AG04450 (cell line): ENCODE data around the gene ABCF2. TPM values are rescaled to one million over a fixed set of nuclear protein-coding genes. Genes with fewer than 3 reads are reported as not detected.

Source experiments
- CTCF ChIA-PET: fragments of 300-600, 350-600 bp; formaldehyde crosslinking; extraction: SDS; loops from one replicate; lab custom pipeline; 2022; ENCODE audit warnings: antibody characterized with exemption, inconsistent platforms; lab: Charles Lee
- POLR2A ChIA-PET: fragments of 350-600 bp; formaldehyde crosslinking; extraction: SDS; loops from one replicate; lab custom pipeline; 2021; ENCODE audit warnings: antibody characterized with exemption, inconsistent platforms; lab: Yijun Ruan, JAX
- DNase-seq: peaks from one replicate; pipeline ENCODE4 v3.0.0-alpha.2; 2011; ENCODE audit warnings: low read depth, low spot score
- H3K27ac ChIP-seq: one replicate; pipeline ENCODE4 v1.5.1; 2012; ENCODE audit warnings: low read depth, low read length, control low read depth
- H3K27me3 ChIP-seq: one replicate; pipeline ENCODE4 v1.6.0; 2012; ENCODE audit warnings: low read length; ENCODE audit not compliant: control insufficient read depth, insufficient read depth
- H3K4me3 ChIP-seq: 2 replicates; pipeline ENCODE4 v1.5.1; 2011; ENCODE audit warnings: mild to moderate bottlenecking, low read depth, low read length, control low read depth
- H3K9me3 ChIP-seq: 2 replicates; pipeline ENCODE4 v1.5.1; 2012; ENCODE audit warnings: low read length; ENCODE audit not compliant: control insufficient read depth, insufficient read depth
- polyA plus RNA-seq: library from polyadenylated mRNA; depleted of rRNA; stranded (reverse); fragments of >200 nt; gene quantifications from 2 replicates; pipeline ENCODE4 v1.2.3, GENCODE V29; 2011
- TF ChIP-seq, protein P1 (sequence below): IDR thresholded peaks from 2 replicates; pipeline ENCODE4 v1.5.1; 2011; ENCODE audit warnings: low read depth, low read length, control low read depth, inconsistent platforms

ABCF2 gene
- polyA plus RNA-seq, 1 experiment: 31.0 TPM

DNA sequence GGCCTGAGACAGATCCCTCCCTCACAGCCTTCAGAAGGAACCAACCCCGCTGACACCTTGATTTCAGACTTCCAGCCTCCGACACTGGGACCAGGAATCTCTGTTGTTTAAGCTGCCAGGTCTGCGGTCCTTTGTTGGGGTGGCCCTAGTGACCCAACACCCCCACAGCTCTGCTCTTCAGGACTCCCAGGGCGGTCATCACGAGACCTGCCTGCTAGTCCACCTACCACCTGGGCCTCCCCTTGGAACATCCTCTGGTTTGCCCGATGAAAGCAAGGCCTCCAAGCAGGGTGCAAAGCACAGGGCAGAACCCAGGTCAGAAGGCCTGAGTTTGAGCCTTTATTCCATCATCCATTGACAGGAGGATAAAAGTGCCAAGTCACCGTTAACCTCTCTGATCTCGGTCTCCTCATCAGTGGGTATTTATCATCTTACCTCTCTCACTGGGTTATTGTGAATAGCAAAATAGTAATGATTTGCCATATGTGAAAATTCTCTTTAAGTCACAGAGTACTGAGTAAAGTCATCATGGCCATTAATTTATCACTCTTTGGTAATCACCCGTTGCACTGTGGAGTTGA is 38.4 kb upstream of the ABCF2 start:
- Histone ChIP-seq H3K27me3 (peaks cover 44% of the 10 kb centered on the region), H3K4me3 (no peak overlapping the region), H3K27ac (no peak overlapping the region), H3K9me3 (no peaks in the 10 kb centered on the region)
- TF ChIP-seq, protein P1, sequence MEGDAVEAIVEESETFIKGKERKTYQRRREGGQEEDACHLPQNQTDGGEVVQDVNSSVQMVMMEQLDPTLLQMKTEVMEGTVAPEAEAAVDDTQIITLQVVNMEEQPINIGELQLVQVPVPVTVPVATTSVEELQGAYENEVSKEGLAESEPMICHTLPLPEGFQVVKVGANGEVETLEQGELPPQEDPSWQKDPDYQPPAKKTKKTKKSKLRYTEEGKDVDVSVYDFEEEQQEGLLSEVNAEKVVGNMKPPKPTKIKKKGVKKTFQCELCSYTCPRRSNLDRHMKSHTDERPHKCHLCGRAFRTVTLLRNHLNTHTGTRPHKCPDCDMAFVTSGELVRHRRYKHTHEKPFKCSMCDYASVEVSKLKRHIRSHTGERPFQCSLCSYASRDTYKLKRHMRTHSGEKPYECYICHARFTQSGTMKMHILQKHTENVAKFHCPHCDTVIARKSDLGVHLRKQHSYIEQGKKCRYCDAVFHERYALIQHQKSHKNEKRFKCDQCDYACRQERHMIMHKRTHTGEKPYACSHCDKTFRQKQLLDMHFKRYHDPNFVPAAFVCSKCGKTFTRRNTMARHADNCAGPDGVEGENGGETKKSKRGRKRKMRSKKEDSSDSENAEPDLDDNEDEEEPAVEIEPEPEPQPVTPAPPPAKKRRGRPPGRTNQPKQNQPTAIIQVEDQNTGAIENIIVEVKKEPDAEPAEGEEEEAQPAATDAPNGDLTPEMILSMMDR: no peak
- ChIA-PET POLR2A (interaction anchor here (0.7 kb wide), 1 partner anchor 33 kb away, joined by 3 read pairs; no protein-coding TSS in a partner anchor), CTCF (no interaction called here)
- no peak for DNase-seq

DNA sequence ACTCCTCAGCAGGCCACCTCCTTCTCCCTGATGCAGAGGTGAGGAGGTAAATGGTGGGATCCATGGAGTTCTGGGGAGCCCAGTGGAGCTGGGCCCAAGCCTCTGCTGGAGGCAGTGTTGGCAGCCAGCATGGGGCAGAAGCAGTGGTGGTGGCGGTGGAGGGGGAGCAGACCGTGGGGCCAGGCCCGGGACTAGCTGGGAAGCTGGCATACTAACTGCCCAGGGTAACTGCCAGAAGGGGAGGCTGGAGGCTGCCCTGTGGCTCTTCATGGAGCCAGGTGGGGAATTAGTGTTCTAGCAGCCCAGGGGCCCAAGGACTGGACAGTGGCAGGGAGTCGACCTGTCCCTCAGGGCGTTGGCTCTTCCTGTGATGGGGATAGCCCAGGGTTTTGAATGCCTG is 37.6 kb upstream of the ABCF2 start:
- Histone ChIP-seq H3K27ac (no peak overlapping the region), H3K4me3 (no peak overlapping the region), H3K9me3 (no peaks in the 10 kb centered on the region), H3K27me3 (peaks cover 50% of the 10 kb centered on the region)
- no peak for DNase-seq
- TF ChIP-seq, protein P1: no peak
- ChIA-PET CTCF (no interaction called here), POLR2A (interaction anchor here (0.5 to 0.7 kb wide), 2 partner anchors 16 to 112 kb away, joined by 4 read pairs; no protein-coding TSS in a partner anchor)

DNA sequence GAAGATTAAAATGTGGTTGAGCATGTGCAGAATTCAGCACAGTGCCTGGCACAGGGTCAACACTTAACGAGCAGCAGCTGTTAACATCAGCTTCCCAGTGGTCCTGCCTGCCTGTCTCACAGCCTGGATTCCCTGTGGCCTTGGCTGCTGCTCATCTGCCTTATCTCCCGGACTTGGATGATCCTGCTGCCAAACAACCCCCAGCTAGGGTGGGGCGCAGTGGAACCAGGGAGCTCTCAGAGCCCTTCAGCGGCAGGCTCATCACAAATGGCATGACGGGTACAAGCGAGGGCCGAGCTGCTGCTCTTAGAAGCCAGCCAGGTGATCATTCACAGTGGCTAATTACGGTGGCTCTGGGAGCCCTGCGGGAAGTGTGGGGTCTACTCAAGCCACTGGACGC is 34.5 kb upstream of the ABCF2 start:
- POLR2A ChIA-PET: no interaction called here
- DNase-seq: no peak
- Histone ChIP-seq H3K4me3 (no peak overlapping the region), H3K27me3 (peaks cover 59% of the 10 kb centered on the region), H3K9me3 (no peaks in the 10 kb centered on the region), H3K27ac (no peak overlapping the region)
- TF ChIP-seq, protein P1: no peak
- CTCF ChIA-PET: interaction anchor here (1.5 to 1.6 kb wide), 2 partner anchors 10 to 17 kb away, joined by 3 to 7 read pairs; no protein-coding TSS in a partner anchor

DNA sequence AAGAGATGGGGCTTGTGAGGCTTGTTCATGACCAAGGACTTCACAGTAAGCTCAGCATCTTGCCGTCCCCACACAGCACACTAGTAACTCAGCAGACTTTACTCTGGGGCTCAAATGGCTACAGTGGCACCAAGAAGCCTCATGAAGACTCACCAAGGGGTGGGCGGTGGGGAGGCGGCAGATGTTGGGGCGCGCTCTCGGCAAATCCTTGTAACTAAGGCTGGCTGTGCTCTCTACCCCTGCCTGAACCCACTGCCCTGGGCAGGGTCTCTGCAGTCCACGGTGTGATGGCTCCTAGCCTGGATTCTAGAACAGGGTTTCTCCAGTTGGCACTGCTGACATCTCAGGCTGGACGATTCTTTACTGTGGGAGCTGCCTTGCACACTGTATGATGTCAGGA is 33.9 kb upstream of the ABCF2 start:
- Histone ChIP-seq H3K4me3 (no peak overlapping the region), H3K27me3 (peaks cover 57% of the 10 kb centered on the region), H3K27ac (no peak overlapping the region), H3K9me3 (no peaks in the 10 kb centered on the region)
- ChIA-PET CTCF (interaction anchor here (1.5 to 1.6 kb wide), 2 partner anchors 11 to 17 kb away, joined by 3 to 7 read pairs; no protein-coding TSS in a partner anchor), POLR2A (no interaction called here)
- DNase-seq: no peak
- TF ChIP-seq, protein P1: no peak

DNA sequence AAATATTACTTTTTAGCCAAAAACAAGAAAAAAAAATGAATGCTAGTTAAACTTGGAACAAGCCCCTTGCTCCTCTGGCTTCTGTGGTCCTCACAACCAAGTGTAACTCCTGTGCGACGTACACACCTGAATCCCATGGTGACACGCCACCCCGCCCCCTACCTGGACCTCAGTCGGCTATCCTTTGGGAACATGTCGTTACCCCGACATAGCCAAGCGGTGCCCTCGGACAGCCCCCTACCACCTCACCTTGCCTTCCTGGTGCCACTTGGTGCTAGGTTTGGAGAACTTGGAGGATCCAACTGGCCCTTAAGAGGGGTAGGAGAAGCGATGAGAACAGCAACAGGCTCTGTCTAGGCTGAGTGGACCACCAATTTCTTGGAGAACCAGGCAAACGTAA is 33.5 kb upstream of the ABCF2 start:
- Histone ChIP-seq H3K4me3 (no peak overlapping the region), H3K9me3 (no peaks in the 10 kb centered on the region), H3K27ac (no peak overlapping the region), H3K27me3 (peaks cover 56% of the 10 kb centered on the region)
- CTCF ChIA-PET: interaction anchor here (1.6 kb wide), 1 partner anchor 16 kb away, joined by 7 read pairs; no protein-coding TSS in a partner anchor
- DNase-seq: no peak
- POLR2A ChIA-PET: no interaction called here
- TF ChIP-seq, protein P1: no peak
